DMS 273 treated with DMSO at 0.1 percent for 48 hours (cell line): ENCODE data around the gene PFN4.
"Not testable (repeated sequence)": the region's sequence is repeated elsewhere in the genome, so short reads cannot be mapped to it uniquely, and the experiment has no call there.

Experiments used
- DNase-seq: peaks from one replicate; lab custom pipeline; 2025; lab: John Stamatoyannopoulos, UW

Gene PFN4

DNA sequence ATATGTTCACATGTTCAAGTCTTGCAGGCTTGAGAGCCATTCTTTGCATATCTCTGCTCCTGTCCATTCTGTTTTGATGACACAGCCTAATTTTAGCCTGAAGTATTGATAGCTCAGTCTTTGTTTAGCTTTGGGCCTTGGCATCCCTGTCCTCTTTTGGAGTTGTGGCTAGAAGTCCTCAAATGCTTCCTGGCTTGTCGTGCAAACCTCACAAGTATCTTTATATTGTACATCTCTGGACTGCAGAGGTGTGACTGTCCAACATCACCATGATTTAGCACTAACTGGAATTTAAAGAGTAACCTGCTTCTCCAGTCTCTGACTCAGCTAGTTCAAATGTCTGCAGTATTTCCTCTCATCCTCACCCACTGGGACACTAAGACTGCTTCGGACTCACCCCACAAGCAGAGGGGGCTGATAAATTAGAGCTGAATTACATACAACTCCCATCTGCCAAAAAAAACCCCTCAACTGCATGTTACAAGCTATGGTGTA, 11.7 kb downstream of the PFN4 start:
- DNase-seq, result no peak

DNA sequence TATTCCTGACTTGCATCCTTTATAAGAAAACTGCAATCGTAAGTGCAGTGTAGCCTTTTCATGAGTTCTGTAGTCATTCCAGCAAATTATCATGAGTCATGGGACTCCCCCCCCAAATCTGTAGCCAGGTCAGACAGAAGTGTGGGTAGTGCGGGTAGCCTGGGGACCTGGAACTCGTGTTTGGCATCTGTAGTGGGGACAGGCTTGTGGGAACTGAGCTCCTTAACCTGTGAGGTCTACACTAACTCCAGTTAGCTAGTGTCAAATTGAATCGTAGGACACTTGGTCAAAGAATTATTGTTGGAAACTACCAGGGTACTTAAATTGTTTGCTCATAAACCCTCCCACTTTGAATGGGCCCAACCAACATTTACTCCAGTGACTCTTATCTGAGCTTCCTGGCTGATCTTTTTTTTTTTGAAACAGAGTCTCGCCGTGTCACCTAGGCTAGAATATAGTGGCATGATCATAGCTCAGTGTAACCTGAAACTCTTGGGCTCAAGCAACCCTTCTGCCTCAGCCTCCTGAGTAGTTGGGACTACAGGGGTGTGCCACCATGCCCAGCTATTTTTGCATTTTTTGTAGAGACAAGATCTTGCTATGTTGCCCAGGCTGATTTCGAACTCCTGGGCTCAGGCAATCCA, 12.4 kb downstream of the PFN4 start:
- no peak for DNase-seq

DNA sequence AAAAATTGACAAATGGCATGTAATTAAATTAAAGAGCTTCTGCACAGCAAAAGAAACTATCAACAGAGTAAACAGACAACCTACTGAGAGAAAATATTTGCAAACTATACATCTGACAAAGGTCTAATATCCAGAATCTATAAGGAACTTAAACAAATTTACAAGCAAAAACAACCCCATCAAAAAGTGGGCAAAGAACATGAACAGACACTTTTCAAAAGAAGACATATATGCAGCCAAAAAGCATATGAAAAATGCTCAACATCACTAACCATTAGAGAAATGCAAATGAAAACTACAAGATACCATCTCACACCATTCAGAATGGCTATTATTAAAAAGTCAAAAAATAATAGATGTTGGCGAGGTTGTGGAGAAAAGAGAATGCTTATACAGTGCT, 13.7 kb downstream of the PFN4 start:
- DNase-seq, result not testable (repeated sequence)

DNA sequence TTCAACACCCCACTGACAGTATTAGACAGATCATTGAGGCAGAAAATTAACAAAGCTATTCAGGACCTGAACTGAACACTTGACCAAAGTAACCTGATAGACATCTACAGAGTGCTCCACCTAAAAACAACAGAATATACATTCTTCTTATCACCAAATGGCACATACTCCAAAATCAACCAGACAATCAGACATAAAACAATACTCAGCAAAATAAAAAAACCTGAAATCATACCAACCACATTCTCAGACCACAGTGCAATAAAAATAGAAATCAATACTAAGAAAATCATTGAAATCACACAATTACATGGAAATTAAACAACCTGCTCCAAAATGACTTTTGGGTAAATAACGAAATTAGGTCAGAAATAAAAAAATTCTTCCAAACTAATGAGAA, 15.8 kb downstream of the PFN4 start:
- no peak for DNase-seq

DNA sequence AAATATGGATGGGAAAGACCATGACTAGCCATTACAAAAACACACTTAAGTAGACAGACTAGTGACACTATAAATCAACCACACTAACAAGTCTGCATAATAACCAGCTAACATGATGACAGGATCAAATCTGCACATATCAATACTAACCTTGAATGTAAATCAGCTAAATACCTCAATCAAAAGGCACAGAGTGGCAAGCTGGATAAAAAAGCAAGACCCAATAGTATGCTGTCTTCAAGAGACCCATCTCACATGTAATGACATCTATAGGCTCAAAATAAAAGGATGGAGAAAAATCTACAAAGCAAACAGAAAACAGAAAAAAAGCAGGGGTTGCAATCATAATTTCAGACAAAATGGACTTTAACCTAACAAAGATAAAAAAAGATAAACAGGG, 16.3 kb downstream of the PFN4 start:
- DNase-seq, result no peak

DNA sequence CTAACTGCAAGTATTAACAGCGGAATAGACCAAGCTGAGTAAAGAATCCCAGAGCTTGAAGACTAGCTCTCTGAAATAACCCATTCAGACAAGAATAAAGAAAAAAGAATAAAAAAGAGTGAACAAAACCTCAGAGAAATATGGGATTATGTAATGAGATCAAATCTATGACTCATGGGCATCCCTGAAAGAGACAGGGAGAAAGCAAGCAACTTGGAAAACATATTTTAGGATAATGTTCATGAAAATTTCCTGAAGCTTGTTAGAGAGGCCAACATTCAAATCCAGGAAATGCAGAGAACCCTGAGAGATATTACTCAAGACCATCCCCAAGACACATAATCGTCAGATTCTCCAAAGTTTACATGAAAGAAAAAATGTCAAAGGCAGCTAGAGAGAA, 17.3 kb downstream of the PFN4 start:
- no peak for DNase-seq

DNA sequence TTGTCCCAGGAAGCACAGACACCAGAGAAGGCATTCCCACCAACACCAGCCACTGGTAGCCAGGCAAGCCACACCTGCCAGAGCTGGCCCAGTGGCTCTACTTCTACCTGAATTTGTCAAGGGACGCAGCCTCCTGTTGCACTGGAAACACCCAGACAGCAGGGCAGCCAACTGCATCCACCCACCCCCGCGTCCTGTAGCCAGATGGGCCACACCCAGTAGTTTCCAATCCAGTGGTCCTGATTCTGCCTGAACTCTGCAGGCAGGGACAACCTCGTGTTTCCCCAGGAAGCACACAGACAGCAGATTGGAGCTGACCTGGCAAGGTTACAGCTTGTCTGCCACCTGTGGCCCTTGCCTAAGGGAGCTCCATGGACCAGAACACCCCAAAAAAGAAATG, 18.2 kb downstream of the PFN4 start:
- no peak for DNase-seq

DNA sequence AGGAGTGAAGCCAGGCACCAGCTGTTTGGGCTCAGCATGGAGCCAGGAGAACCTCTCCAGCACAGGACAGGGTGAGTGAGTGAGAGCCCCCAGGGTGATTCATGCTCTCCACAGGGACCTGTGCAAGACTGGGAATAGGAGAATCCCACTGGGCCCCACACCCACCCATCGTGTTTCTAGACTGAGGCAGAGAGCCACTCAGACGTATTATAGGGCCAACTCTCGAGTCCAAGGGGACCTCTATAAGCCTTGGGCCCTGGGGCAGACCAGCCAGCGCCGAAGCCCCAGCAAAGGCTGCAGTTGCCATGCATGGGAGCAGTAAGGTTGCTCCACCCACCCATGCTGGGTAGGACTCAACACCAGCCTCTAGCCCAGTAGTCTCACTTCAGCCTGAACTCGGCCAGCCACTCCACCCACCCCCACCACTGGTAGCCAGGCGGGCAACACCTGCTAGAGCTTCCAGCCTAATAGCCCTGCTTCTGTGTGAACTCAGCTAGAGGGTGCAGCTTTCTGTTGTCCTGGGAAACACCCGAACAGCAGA, 19.0 kb downstream of the PFN4 start:
- no peak for DNase-seq

DNA sequence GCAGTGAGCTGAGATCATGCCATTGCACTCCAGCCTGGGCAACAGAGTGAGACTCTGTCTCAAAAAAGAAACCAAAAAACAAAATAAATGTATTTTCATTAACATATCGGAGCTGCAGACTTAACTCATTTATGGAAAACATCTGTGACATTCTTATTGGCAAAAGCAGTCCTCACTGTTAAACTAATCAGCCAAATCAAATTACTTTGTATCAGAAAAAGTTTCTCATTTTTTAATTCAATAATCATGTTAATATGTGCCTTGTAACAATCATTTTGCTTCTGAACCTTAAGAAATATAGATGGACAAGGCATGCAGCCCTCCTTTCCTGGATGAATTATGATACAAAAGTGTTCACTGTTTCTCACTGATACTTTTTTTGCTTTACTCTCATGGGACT, 20.5 kb downstream of the PFN4 start:
- DNase-seq, result no peak

DNA sequence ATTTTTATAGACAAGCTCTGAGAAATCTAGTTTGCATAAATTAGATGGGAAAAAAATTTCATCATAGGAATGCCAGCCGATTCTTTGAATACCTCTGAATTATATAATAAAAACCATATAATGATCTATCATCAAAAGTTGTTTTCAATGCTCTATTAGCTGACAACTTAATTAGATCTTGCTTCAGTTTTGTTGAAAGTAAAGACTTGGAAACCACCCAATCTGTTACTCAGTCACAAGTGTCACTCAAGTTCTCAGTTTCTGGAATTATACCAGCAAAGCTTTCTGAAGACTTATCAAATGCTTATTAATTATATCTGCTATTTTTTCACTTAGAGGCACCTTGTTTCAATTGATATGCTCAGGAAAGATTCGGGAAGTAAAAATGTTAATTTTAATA, 21.1 kb downstream of the PFN4 start:
- no peak for DNase-seq

DNA sequence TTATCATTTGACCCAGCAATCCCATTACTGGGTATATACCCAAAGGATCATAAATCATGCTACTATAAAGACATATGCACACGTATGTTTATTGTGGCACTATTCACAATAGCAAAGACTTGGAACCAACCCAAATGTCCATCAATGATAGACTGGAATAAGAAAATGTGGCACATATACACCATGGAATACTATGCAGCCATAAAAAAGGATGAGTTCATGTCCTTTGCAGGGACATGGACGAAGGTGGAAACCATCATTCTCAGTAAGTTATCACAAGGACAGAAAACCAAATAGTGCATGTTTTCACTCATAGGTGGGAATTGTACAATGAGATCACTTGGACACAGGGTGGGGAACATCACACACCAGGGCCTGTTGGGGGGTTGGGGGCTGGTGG, 22.4 kb downstream of the PFN4 start:
- not testable (repeated sequence) for DNase-seq

DNA sequence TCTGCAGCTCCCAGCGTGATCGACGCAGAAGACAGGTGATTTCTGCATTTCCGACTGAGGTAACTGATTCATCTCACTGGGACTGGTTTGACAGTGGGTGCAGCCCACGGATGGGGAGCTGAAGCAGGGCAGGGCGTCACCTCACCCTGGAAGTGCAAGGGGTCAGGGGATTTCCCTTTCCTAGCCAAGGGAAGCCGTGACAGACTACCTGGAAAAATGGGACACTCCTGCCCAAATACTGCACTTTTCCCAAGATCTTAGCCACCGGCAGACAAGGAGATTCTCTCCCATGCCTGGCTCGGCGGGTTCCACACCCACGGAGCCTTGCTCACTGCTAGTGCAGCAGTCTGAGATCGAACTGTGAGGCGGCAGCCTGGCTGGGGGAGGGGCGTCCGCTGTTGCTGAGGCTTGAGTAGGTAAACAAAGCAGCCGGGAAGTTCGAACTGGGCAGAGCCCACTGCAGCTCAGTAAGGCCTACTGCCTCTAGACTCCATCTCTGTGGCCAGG, 27.9 kb downstream of the PFN4 start:
- DNase-seq, result not testable (repeated sequence)

DNA sequence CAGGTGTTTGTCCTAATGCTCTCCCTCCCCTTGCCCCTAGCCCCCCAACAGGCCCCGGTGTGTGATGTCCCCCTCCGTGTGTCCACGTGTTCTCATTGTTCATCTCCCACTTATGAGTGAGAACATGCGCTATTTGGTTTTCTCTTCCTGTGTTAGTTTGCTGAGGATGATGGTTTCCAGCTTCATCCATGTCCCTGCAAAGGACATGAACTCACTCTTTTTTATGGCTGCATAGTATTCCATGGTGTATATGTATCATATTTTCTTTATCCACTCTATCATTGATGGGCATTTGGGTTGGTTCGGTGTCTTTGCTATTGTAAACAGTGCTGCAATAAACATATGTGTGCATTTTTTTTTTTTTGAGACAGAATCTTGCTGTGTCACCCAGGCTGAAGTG, 29.9 kb downstream of the PFN4 start:
- not testable (repeated sequence) for DNase-seq

DNA sequence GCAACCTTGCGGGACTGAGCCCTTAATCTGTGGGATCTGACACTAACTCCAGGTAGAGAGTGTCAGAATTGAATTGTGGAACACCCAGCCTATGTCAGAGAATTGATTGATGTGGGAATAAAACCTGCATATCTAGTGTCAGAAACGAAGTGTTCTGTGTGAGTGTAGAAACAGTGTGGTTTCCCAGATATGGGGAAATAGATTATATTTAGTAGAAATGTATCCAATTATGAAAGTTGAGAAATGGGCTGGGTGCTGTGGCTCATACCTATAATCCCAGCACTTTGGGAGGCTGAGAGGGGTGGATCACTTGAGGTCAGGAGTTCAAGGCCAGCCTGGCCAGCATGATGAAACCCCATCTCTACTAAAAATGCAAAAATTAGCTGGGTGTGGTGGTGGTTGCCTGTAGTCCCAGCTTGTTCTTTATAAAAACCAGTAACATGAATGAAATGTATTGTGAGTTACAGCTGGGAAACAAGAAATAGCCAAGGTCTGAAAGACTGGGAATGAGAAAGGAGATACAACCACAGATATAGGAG, 34.2 kb downstream of the PFN4 start:
- DNase-seq, result no peak

DNA sequence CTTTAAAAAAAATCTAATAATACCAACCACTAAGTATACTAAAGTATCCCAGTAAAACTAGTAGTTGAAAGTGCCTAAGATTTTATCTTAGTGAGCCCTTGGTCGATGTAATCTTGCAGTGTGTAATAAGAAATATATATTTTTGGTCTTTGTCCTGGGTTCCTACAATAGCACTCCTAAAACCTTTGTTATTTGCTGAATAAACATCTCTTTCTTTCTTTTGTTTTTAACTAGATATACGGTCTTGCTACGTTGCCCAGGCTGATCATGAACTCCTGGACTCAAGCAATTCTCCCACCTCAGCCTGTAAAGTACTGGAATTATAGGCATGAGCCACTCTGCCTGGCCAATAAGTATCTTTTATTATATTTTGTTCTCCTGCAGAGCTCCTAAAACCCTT, 36.1 kb downstream of the PFN4 start:
- DNase-seq, result no peak

DNA sequence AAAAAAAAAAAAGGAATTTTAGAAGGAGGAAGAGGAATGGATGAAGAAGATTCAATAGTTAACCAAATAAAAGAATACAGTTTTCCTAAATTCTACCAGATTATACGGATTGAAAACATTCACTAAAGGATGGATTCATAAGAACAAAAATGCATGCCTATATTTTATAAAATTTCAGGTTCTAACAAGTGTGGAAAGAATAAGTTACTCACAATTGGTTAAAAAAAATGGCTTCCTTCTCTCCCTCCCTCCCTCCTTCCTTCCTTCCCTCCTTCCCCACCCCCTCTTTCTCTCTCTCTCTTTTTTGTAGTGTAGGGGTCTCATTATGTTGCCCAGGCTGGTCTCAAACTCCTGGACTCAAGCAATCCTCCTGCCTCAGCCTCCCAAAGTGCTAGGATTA, 36.9 kb downstream of the PFN4 start:
- no peak for DNase-seq

DNA sequence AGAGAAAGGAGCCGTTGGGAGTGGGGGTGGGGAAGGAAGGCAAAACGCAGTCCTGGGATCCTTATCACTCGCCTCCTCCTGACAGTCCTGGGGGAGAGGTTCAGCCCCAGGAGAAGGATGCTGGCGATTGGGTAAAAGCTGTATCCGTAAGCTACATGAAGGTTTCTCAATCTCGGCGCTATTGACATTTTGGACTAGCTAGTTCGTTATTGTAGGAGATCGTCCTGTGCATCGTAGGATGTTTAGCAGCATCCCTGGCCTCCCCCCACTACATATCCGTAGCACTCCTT, 38.0 kb downstream of the PFN4 start:
- DNase-seq, result no peak

DNA sequence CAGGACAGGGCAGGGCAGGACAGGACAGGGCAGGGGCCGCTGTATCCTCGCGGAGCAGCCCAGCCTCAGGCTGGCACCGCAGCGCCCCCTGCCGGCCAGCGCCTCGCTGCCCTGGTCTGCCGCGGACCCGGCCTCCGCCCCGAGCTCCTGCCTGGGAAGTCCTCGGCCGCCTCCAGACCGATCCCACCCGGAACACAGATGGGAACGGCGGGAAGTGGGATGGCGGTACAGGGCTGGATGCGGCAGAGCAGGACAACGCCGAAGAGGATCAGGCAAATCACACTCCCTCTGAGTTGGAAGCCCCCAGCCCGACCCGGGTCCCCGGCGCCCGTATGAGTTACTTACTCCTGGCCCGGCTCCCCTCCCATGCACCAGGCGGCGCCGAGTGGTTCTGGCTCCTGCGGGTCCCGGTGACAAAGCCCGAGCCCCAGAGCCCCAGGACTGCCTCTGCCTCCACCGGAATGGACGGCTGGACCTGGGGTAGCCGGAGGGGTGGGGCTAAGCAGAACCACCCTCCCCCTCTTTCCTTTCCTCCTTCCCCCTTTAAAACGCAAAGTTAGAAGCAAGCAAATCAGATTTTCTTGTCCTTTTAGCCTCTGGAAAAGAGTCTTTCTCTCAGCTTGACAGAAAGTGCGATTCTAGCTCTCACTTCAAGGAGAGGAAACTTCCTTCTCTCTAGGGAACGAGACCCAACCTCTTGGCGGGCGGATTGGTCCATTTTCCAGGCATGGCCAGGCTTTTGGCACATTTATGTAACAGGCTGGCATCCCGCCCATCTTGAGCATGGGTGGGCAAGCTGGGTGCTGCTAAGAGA, 38.5 kb downstream of the PFN4 start, which contains the start of gene TP53I3:
TSS of gene TP53I3 (minus strand) at position 449 of the 814 bp plus-strand sequence. CDS start 508 bp downstream, outside the sequence.
- peak; percentile 78 for DNase-seq

DNA sequence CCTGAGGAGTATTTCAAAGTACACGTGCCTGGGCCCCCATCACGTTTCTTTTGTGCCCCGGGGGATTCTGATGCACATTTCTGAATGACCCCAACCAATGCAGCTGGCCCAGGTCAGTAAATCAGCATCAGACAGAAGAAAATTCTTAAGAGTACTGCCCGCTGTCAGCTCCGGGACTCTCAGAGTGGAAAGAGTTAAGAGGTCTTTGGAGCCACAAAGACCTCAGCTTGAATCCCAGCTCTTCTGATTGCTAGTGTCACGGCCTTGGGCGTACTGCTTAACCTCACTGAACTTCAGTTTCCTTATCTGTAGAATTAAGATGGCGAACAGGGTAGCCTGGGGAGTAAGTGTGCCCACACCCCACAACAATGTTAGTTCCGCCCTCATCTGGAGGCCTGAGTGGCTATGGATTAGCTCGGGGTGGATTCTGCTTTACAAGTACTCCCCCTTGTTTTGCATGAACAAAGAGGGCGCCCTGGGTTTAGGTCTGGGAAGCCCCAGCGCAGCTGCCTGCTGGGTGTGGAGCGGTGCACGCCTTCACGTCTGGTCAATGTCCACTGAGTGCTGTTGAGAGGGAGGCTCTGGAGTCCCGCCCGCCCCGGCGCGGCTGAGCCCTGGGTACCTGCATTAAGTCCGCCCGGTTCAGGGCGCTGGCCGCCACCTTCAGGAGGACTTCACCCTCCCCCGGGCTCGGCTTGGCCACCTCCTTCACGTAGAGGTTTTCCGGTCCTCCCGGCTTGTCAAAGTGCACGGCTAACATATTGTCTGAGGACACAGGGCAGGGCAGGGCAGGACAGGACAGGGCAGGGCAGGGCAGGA, 39.4 kb downstream of the PFN4 start:
- DNase-seq, result peak; percentile 28

DNA sequence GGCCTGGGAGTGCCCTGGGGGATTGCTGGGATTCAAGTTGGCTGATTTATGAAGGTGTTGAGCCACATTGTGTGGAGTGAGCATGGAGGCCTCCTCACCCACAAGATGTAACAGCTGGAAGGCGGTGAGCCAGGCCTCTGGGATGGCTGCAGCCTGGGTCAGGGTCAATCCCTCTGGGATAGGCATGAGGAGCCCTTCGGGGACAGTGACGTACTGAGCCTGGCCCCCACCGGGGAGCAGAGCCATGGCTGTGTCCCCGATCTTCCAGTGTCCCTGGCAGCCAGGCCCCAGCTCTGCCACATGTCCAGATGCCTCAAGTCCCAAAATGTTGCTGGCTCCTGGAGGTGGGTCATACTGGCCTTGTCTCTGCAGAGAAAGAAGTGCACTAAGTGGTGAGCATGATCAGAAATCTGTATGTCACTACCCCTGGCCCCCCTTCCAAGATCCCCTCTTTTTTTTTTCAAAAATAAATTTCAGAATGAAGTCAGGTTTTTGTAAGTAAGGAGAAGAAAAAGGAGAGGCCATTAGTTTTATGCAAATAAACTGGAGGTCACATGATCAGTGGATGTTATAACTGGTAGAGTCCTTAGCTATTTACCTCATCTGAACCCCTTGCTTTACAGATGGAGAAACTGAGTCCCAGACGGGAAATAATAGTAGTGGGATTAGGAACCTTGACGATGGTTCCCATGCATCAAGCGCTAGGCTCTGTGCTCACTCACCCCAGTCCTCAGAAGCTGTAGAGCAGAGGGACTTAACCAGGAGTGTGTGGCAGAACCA, 40.2 kb downstream of the PFN4 start:
- no peak for DNase-seq

DNA sequence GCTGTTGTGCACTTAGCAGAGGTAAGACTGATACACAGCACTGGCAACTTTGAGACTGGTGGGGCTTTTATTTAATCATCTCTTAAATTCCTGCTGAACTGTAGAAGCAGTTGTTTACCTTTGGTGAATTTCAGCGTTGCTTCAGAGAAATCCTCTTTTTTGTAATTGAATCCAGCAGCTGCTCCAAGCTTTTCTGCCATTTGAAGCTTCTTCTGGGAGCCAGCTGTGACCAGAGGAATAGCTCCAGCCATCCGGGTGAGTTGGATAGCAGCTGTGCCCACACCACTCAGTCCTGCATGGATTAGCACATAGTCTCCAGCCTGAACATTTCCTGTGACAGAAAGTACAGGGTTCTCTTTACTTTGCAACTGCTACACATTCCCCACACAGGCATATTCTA, 42.4 kb downstream of the PFN4 start:
- DNase-seq, result no peak
